ENCODE measurements around the gene IGSF3. TPM values are rescaled to one million over a fixed set of nuclear protein-coding genes. Genes with fewer than 3 reads are reported as not detected.

IGSF3 gene
- total RNA-seq, 2 donors from 2014 or later, result 23.2 to 30.4 TPM

DNA sequence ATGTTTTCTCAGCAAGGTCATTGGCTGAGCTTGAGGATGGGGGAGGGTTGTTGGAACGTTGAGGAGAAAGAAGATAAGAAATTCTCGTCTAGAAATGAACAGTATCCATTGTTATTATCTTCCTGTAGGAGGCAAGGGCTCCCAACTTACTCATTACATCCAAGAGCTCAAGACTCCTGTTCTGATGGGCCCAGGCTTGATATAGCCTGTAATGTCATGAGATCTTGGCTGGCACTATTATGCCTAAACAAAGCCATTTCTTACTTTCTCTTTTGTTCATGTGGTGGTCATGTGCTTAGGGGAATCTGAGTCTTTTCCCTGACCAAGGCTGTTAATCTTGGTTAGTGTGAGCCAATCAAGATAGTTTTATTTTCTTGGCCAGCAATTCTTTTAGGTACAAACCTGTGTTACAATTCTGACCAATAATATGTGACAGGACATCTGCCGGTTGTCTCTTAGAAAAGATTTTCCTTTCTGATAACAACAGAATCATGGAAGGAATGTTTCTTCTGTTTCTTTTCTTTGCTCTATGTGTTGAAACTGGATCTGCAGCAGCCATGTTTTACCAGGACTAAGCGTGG lies 15.2 kb upstream of the IGSF3 start:
- no peak overlapping the region for H3K4me3 ChIP-seq
- no peaks in the 10 kb centered on the region for H3K36me3 ChIP-seq
- no peaks in the 10 kb centered on the region for H3K27me3 ChIP-seq (replicated peaks; ENCODE audit: insufficient read depth)
- H3K4me1 ChIP-seq (replicated peaks), result no peaks in the 10 kb centered on the region
- H3K27ac ChIP-seq, result peak overlapping the region in 1 of 2 donors; percentile 6
- H3K9me3 ChIP-seq, result no peaks in the 10 kb centered on the region
- TF ChIP-seq POLR2A (IDR thresholded peaks at IDR 0.05) (no peak), POLR2AphosphoS5 (IDR thresholded peaks at IDR 0.05) (peak; percentile 64)
- WGBS, result 25% methylated on average over 4 of the region's 4 CpGs
- DNase-seq (ENCODE audit: low spot score), result peak; percentile 24
- intact Hi-C loops (cut with DNase I), result no loop called here

DNA sequence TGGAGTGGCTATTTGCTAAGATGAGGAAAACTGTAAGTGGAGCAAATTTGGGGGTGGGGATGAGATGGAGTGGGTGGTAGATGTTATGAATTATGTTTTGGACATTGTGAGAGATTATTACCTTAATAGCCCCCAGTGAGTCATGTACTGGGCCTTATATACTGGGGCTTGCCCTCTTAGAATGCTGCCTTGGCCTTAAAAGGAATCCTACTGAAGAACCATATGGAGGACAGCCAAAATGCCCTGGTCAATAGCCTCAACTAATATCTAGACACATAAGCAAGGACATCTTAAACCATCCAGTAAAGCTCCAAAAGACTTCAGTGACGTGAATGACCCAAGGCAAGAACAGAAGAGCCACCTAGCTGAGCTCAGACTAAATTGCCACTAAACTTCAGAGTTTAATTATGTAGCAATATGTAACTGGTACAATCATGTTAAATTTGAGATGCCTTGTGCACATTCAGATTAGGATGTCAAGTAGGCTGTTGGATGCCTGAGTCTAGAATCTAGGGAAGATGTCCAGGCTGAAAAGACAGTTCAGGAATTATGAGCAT lies 13.9 kb upstream of the IGSF3 start:
- no peak overlapping the region for H3K27ac ChIP-seq
- DNase-seq (ENCODE audit: low spot score), result no peak
- no peaks in the 10 kb centered on the region for H3K36me3 ChIP-seq
- no peaks in the 10 kb centered on the region for H3K4me1 ChIP-seq (replicated peaks)
- WGBS, result 100% methylated on average over 1 of the region's 1 CpG
- no peaks in the 10 kb centered on the region for H3K9me3 ChIP-seq
- H3K27me3 ChIP-seq (replicated peaks; ENCODE audit: insufficient read depth), result no peaks in the 10 kb centered on the region
- TF ChIP-seq POLR2A (IDR thresholded peaks at IDR 0.05) (no peak), POLR2AphosphoS5 (IDR thresholded peaks at IDR 0.05) (no peak)
- TF ChIP-seq, protein P1, sequence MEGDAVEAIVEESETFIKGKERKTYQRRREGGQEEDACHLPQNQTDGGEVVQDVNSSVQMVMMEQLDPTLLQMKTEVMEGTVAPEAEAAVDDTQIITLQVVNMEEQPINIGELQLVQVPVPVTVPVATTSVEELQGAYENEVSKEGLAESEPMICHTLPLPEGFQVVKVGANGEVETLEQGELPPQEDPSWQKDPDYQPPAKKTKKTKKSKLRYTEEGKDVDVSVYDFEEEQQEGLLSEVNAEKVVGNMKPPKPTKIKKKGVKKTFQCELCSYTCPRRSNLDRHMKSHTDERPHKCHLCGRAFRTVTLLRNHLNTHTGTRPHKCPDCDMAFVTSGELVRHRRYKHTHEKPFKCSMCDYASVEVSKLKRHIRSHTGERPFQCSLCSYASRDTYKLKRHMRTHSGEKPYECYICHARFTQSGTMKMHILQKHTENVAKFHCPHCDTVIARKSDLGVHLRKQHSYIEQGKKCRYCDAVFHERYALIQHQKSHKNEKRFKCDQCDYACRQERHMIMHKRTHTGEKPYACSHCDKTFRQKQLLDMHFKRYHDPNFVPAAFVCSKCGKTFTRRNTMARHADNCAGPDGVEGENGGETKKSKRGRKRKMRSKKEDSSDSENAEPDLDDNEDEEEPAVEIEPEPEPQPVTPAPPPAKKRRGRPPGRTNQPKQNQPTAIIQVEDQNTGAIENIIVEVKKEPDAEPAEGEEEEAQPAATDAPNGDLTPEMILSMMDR (IDR thresholded peaks at IDR 0.05), result no peak
- intact Hi-C loops (cut with DNase I), result no loop called here
- H3K4me3 ChIP-seq, result no peak overlapping the region

DNA sequence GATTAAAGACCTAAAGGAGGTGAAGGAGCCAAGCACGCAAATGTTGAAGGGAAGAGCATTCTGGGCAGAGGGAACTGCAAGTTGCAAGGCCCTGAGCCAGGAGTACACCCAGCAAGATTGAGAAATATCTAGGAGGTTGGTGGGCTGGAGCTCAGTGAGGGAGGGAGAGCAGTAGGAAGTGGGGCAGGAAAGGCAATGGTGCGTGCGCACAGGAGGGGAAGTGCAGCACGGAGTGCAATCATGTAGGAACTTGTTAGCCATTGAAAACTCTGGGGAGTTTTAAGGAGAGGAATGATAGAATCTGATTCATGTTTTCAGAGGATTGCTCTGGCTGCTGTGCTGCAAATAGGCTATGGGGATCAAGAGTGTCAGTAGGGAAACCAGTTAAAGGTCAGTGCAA lies 13.2 kb upstream of the IGSF3 start:
- no peaks in the 10 kb centered on the region for H3K36me3 ChIP-seq
- no peak for DNase-seq (ENCODE audit: low spot score)
- H3K27me3 ChIP-seq (replicated peaks; ENCODE audit: insufficient read depth), result no peaks in the 10 kb centered on the region
- H3K27ac ChIP-seq, result no peak overlapping the region
- 78% methylated on average over 4 of the region's 4 CpGs for WGBS
- H3K9me3 ChIP-seq, result no peaks in the 10 kb centered on the region
- H3K4me1 ChIP-seq (replicated peaks), result no peaks in the 10 kb centered on the region
- no peak overlapping the region for H3K4me3 ChIP-seq
- TF ChIP-seq, protein P1 (IDR thresholded peaks at IDR 0.05), result no peak
- TF ChIP-seq POLR2AphosphoS5 (IDR thresholded peaks at IDR 0.05) (no peak), POLR2A (IDR thresholded peaks at IDR 0.05) (no peak)
- intact Hi-C loops (cut with DNase I), result no loop called here

DNA sequence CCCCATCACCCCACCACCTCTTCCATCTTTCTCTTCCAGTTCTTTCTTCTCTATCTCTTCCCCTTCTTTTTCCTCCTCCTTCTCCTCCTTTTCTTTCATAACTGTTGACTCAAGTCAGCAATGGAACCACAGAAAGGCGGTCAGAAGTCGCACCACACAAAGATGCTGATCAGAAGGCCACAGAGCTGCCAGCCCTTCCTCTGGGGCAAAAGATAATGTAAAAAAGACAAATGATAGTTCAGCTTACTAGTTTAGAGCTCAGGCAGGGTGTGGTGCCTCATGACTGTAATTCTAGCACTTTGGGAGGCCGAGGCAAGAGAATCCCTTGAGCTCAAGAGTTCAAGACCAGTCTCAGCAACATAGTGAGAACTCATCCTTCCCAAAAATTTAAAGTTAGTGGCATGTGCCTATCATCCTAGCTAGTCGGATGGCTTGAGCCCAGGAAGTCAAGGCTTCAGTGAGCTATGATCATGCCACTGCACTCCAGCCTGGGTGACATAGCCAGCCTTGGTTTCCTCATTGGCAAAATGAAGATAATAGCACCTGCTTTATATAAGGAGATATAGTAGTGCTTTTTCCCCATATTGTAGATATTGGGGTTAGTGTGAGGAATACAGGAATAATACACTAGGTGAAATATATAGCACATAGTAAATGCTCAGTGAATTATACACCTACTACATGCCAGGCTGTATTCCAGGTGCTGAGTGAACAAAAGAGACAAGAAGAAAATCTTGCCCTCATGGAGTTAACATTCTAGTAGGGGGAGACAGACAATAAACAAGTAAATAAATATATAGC lies 12.5 kb upstream of the IGSF3 start:
- Histone ChIP-seq H3K36me3 (no peaks in the 10 kb centered on the region), H3K27ac (no peak overlapping the region), H3K9me3 (no peaks in the 10 kb centered on the region), H3K27me3 (replicated peaks; ENCODE audit: insufficient read depth) (no peaks in the 10 kb centered on the region), H3K4me3 (no peak overlapping the region), H3K4me1 (replicated peaks) (no peaks in the 10 kb centered on the region)
- TF ChIP-seq POLR2A (IDR thresholded peaks at IDR 0.05), result no peak
- no peak for TF ChIP-seq POLR2AphosphoS5 (IDR thresholded peaks at IDR 0.05)
- TF ChIP-seq, protein P1 (IDR thresholded peaks at IDR 0.05), result no peak
- WGBS, result 96% methylated on average over 4 of the region's 4 CpGs
- no peak for DNase-seq (ENCODE audit: low spot score)
- intact Hi-C loops (cut with DNase I), result no loop called here

DNA sequence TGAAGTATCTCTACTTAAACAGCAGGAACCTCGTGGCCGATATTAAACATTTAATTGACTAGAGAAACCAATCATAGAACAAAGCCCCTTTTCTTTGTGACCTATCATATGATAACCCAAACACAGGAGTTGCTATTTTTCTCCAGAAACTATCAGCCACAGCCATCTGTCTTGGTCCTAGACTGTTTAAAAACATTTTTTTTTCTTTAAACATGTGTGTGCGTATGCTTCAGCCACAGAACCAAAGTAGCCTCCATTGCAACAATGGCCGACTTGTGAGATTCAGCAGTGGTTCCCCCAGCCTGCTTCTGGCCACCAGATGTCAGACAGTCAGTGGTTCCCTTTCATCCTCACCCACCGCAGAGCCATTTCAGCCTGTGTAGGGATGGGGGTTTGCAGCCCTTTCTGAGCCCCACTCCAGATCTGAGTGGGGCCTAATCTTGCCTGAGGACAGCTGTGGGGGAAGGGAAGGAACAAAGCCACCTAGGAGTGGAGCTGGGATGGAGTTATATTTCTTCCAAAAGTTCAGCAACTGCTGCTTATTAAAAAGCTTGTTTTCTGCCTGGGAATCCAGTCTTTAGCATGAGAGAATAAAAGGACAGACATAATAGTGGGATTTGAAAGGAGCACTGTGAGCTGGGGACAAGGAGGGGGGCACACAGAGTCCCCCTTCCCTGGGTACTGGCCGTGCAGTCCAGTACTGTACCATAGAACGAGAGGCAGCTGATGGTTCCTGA lies 11.7 kb upstream of the IGSF3 start:
- Histone ChIP-seq H3K9me3 (no peaks in the 10 kb centered on the region), H3K27me3 (replicated peaks; ENCODE audit: insufficient read depth) (no peaks in the 10 kb centered on the region), H3K4me3 (no peak overlapping the region), H3K36me3 (no peaks in the 10 kb centered on the region), H3K4me1 (replicated peaks) (no peaks in the 10 kb centered on the region), H3K27ac (no peak overlapping the region)
- TF ChIP-seq POLR2AphosphoS5 (IDR thresholded peaks at IDR 0.05) (no peak), POLR2A (IDR thresholded peaks at IDR 0.05) (no peak)
- TF ChIP-seq, protein P1 (IDR thresholded peaks at IDR 0.05), result no peak
- no peak for DNase-seq (ENCODE audit: low spot score)
- intact Hi-C loops (cut with DNase I), result no loop called here
- 50% methylated on average over 7 of the region's 7 CpGs for WGBS
